ENCODE data around the gene CISH. TPM values are rescaled to one million over a fixed set of nuclear protein-coding genes. Genes with fewer than 3 reads are reported as not detected.

Gene CISH
- total RNA-seq, 1 donor from 2014 or later: 6.1 TPM

DNA sequence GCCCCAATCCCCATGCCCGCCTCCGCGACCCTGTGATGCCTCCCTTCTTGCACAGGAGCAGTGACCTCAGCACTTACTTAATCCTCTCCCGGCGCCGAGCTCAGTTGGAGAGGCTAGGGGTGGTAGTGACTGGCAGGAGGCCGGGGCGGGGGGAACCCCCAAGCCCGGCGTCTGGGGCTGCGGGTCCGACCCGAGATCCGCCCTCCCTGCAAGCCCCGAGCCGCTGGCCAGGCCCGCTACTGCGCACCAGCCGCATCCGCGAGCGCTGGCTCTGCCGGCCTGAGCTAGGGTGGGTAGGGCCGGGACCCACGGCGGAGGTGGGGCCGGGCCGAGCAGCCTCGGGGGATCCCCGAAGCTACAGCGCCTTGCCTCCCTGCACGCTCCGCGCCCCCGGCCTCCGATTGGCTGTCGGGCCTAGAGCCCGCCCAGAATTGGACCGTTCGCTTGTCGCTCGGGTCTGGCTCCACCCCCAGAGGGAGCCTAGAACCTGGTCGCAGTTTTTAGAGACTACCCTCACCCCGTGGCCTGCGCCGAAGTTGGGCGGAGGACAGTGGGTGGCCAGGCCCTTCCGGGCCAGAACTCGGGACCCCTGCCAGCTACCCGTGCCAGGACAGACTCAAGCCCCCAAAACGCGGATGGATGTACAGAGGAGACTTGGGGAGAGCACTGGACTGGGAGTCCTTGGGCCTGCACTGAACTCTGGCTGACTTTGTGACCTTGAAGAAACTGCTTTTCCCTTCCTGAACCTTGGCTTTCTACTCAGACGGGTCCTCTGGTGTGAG, 44.0 kb downstream of the CISH start, which contains the start of gene C3orf18:
TSS of gene C3orf18 (minus strand) at position 362 of the 782 bp plus-strand sequence. CDS start 2,048 bp downstream, outside the sequence.
- TF ChIP-seq, protein P1, sequence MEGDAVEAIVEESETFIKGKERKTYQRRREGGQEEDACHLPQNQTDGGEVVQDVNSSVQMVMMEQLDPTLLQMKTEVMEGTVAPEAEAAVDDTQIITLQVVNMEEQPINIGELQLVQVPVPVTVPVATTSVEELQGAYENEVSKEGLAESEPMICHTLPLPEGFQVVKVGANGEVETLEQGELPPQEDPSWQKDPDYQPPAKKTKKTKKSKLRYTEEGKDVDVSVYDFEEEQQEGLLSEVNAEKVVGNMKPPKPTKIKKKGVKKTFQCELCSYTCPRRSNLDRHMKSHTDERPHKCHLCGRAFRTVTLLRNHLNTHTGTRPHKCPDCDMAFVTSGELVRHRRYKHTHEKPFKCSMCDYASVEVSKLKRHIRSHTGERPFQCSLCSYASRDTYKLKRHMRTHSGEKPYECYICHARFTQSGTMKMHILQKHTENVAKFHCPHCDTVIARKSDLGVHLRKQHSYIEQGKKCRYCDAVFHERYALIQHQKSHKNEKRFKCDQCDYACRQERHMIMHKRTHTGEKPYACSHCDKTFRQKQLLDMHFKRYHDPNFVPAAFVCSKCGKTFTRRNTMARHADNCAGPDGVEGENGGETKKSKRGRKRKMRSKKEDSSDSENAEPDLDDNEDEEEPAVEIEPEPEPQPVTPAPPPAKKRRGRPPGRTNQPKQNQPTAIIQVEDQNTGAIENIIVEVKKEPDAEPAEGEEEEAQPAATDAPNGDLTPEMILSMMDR (IDR thresholded peaks at IDR 0.05): no peak
- H3K27me3 ChIP-seq: no peaks in the 10 kb centered on the region
- H3K9me3 ChIP-seq: no peaks in the 10 kb centered on the region
- no peaks in the 10 kb centered on the region for H3K36me3 ChIP-seq
- H3K4me1 ChIP-seq: peaks cover 0 to 19% of the 10 kb centered on the region in 2 donors
- H3K27ac ChIP-seq: peak within 1 kb of the TSS; percentile 75 to 85
- peak within 1 kb of the TSS; percentile 76 to 89 for H3K4me3 ChIP-seq
- intact Hi-C loops (cut with DNase I): loop anchor here (2.0 kb wide), 4 partner anchors 209 to 1103 kb away; partner anchors contain the start of genes MANF, TEX264 and TMEM115
- peak; percentile 83 to 97 for DNase-seq (ENCODE audit: low spot score in 2 of 2)

- TF ChIP-seq, protein P1 (IDR thresholded peaks at IDR 0.05): no peak
- Histone ChIP-seq H3K9me3 (no peaks in the 10 kb centered on the region), H3K27ac (peak overlapping the region; percentile 75 to 85), H3K36me3 (no peaks in the 10 kb centered on the region), H3K27me3 (no peaks in the 10 kb centered on the region), H3K4me1 (peaks cover 0 to 17% of the 10 kb centered on the region in 2 donors), H3K4me3 (peak overlapping the region; percentile 76 to 89)
- intact Hi-C loops (cut with DNase I): loop anchor here (2.0 kb wide), 2 partner anchors 208 to 1104 kb away; partner anchors contain the start of genes TEX264 and TMEM115
- no peak for DNase-seq (ENCODE audit: low spot score in 2 of 2)
Measured at GRCh38 chr3:50567011-50567385, 44.6 kb downstream of the CISH start.

GRCh38 chr3:50564321-50564720, 47.3 kb downstream of the CISH start:
- TF ChIP-seq, protein P1 (IDR thresholded peaks at IDR 0.05): no peak
- H3K4me1 ChIP-seq: peaks cover 0 to 8% of the 10 kb centered on the region in 2 donors
- intact Hi-C loops (cut with DNase I): no loop called here
- no peaks in the 10 kb centered on the region for H3K9me3 ChIP-seq
- H3K27me3 ChIP-seq: no peaks in the 10 kb centered on the region
- no peaks in the 10 kb centered on the region for H3K36me3 ChIP-seq
- DNase-seq (ENCODE audit: low spot score in 2 of 2): no peak
- no peak overlapping the region for H3K4me3 ChIP-seq
- H3K27ac ChIP-seq: no peak overlapping the region

DNA sequence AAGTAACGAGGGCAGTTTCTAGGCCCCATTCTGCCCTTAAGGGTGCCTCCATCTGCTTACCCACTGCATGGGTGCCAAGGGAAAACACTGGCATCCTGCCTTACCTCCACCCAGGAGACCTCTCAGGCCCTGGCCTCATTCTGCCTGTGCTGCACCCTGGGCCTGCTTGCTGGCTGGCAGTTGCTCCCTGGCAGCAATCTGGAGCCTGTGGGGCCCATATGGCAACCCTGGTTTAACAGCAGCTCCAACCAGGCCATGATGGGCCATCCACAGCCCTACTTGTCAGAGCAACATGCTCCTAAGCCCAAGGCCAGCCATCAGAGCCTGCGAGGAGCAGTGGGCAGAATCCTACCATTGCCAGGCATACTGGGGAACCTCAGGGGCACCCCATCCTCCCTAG, 47.7 kb downstream of the CISH start:
- no peaks in the 10 kb centered on the region for H3K36me3 ChIP-seq
- H3K4me1 ChIP-seq: peaks cover 0 to 8% of the 10 kb centered on the region in 2 donors
- intact Hi-C loops (cut with DNase I): no loop called here
- DNase-seq (ENCODE audit: low spot score in 2 of 2): no peak
- H3K27ac ChIP-seq: no peak overlapping the region
- no peak overlapping the region for H3K4me3 ChIP-seq
- TF ChIP-seq, protein P1 (IDR thresholded peaks at IDR 0.05): no peak
- H3K9me3 ChIP-seq: no peaks in the 10 kb centered on the region
- no peaks in the 10 kb centered on the region for H3K27me3 ChIP-seq

- no peaks in the 10 kb centered on the region for H3K36me3 ChIP-seq
- peaks cover 0 to 8% of the 10 kb centered on the region in 2 donors for H3K4me1 ChIP-seq
- no peaks in the 10 kb centered on the region for H3K27me3 ChIP-seq
- DNase-seq (ENCODE audit: low spot score in 2 of 2): no peak
- intact Hi-C loops (cut with DNase I): no loop called here
- TF ChIP-seq, protein P1 (IDR thresholded peaks at IDR 0.05): no peak
- H3K4me3 ChIP-seq: no peak overlapping the region
- no peak overlapping the region for H3K27ac ChIP-seq
- H3K9me3 ChIP-seq: no peaks in the 10 kb centered on the region
Measured at GRCh38 chr3:50562861-50563260, 48.7 kb downstream of the CISH start.
